ENCODE measurements around the gene TAS2R39. TPM values are rescaled to one million over a fixed set of nuclear protein-coding genes. Genes with fewer than 3 reads are reported as not detected.
A peak's percentile ranks its signal among the peaks of the same experiment; 100 is the strongest.

The TAS2R39 gene
- total and polyA plus RNA-seq, 4 experiments from 2014 or later = not detected

- Mint-ChIP-seq H3K4me3 (no peak overlapping the region), H3K4me1 (no peaks in the 10 kb centered on the region), H3K9me3 (no peaks in the 10 kb centered on the region), H3K36me3 (no peaks in the 10 kb centered on the region), H3K27me3 (peaks cover 16 to 22% of the 10 kb centered on the region in 2 donors), H3K27ac (no peak overlapping the region)
- CTCF ChIA-PET (ENCODE audit: partially characterized antibody) = no interaction called here
- no peak for DNase-seq
- POLR2A ChIA-PET (ENCODE audit: partially characterized antibody) = no interaction called here
- no peaks in the 10 kb centered on the region for H3K4me1 ChIP-seq (ENCODE audit: insufficient read depth, low read length)
- intact Hi-C loops (cut with micrococcal nuclease) = no loop called here
- no peaks in the 10 kb centered on the region for H3K27me3 ChIP-seq (ENCODE audit: insufficient read depth, low read length)
- no peaks in the 10 kb centered on the region for H3K36me3 ChIP-seq (ENCODE audit: insufficient read depth, low read length)
- H3K27ac ChIP-seq (ENCODE audit: low read depth, low read length) = no peak overlapping the region
- H3K4me3 ChIP-seq (ENCODE audit: low read length in 2 of 2) = no peak overlapping the region
- H3K9me3 ChIP-seq (ENCODE audit: control insufficient read depth in 1 of 2, low read length in 2 of 2) = no peaks in the 10 kb centered on the region
Measured at GRCh38 chr7:143225047-143225446, 41.8 kb downstream of the TAS2R39 start.

- ChIA-PET CTCF (ENCODE audit: partially characterized antibody) (interaction anchor here (0.7 to 3.0 kb wide), 2 partner anchors 12 to 13 kb away, joined by 3 to 12 read pairs; no protein-coding TSS in a partner anchor), POLR2A (ENCODE audit: partially characterized antibody) (no interaction called here)
- Mint-ChIP-seq H3K27me3 (peaks cover 5 to 8% of the 10 kb centered on the region in 2 donors), H3K4me3 (no peak overlapping the region), H3K4me1 (no peaks in the 10 kb centered on the region), H3K27ac (peak overlapping the region in 1 of 7 donors; percentile 38), H3K36me3 (no peaks in the 10 kb centered on the region), H3K9me3 (no peaks in the 10 kb centered on the region)
- no peaks in the 10 kb centered on the region for H3K9me3 ChIP-seq (ENCODE audit: control insufficient read depth in 1 of 2, low read length in 2 of 2)
- H3K36me3 ChIP-seq (ENCODE audit: insufficient read depth, low read length) = no peaks in the 10 kb centered on the region
- intact Hi-C loops (cut with micrococcal nuclease) = no loop called here
- H3K27me3 ChIP-seq (ENCODE audit: insufficient read depth, low read length) = no peaks in the 10 kb centered on the region
- no peak for DNase-seq
- H3K27ac ChIP-seq (ENCODE audit: low read depth, low read length) = no peak overlapping the region
- H3K4me1 ChIP-seq (ENCODE audit: insufficient read depth, low read length) = no peaks in the 10 kb centered on the region
- no peak overlapping the region for H3K4me3 ChIP-seq (ENCODE audit: low read length in 2 of 2)
Measured at GRCh38 chr7:143227806-143228205, 44.6 kb downstream of the TAS2R39 start.

GRCh38 chr7:143229054-143229790, 46.0 kb downstream of the TAS2R39 start:
- intact Hi-C loops (cut with micrococcal nuclease) = no loop called here
- Histone ChIP-seq H3K4me1 (ENCODE audit: insufficient read depth, low read length) (no peaks in the 10 kb centered on the region), H3K4me3 (ENCODE audit: low read length in 2 of 2) (no peak overlapping the region), H3K27ac (ENCODE audit: low read depth, low read length) (no peak overlapping the region), H3K9me3 (ENCODE audit: control insufficient read depth in 1 of 2, low read length in 2 of 2) (no peaks in the 10 kb centered on the region), H3K36me3 (ENCODE audit: insufficient read depth, low read length) (no peaks in the 10 kb centered on the region), H3K27me3 (ENCODE audit: insufficient read depth, low read length) (no peaks in the 10 kb centered on the region)
- DNase-seq = no peak
- POLR2A ChIA-PET (ENCODE audit: partially characterized antibody) = no interaction called here
- H3K27me3 Mint-ChIP-seq = no peaks in the 10 kb centered on the region
- no peak overlapping the region for H3K27ac Mint-ChIP-seq
- no peak overlapping the region for H3K4me3 Mint-ChIP-seq
- no peaks in the 10 kb centered on the region for H3K9me3 Mint-ChIP-seq
- CTCF ChIA-PET (ENCODE audit: partially characterized antibody) = interaction anchor here (1.0 to 3.0 kb wide), 4 partner anchors 11 to 188 kb away, joined by 3 to 12 read pairs (median 5); no protein-coding TSS in a partner anchor
- no peaks in the 10 kb centered on the region for H3K36me3 Mint-ChIP-seq
- H3K4me1 Mint-ChIP-seq = no peaks in the 10 kb centered on the region

GRCh38 chr7:143230602-143231457, 47.6 kb downstream of the TAS2R39 start:
- Histone ChIP-seq H3K36me3 (ENCODE audit: insufficient read depth, low read length) (no peaks in the 10 kb centered on the region), H3K4me3 (ENCODE audit: low read length in 2 of 2) (no peak overlapping the region), H3K9me3 (ENCODE audit: control insufficient read depth in 1 of 2, low read length in 2 of 2) (peaks cover 0 to 1% of the 10 kb centered on the region in 2 donors), H3K27me3 (ENCODE audit: insufficient read depth, low read length) (no peaks in the 10 kb centered on the region), H3K27ac (ENCODE audit: low read depth, low read length) (no peak overlapping the region), H3K4me1 (ENCODE audit: insufficient read depth, low read length) (no peaks in the 10 kb centered on the region)
- peaks cover 0 to 9% (median 5%) of the 10 kb centered on the region in 8 donors for H3K9me3 Mint-ChIP-seq
- peaks cover 0 to 1% of the 10 kb centered on the region in 2 donors for H3K36me3 Mint-ChIP-seq
- intact Hi-C loops (cut with micrococcal nuclease) = no loop called here
- DNase-seq = no peak
- H3K27ac Mint-ChIP-seq = no peak overlapping the region
- peaks cover 2 to 7% of the 10 kb centered on the region in 2 donors for H3K27me3 Mint-ChIP-seq
- no peak overlapping the region for H3K4me3 Mint-ChIP-seq
- POLR2A ChIA-PET (ENCODE audit: partially characterized antibody) = no interaction called here
- H3K4me1 Mint-ChIP-seq = no peaks in the 10 kb centered on the region
- CTCF ChIA-PET (ENCODE audit: partially characterized antibody) = interaction anchor here (1.2 to 3.0 kb wide), 4 partner anchors 10 to 186 kb away, joined by 4 to 12 read pairs (median 7); no protein-coding TSS in a partner anchor

Other genes with a start within 250 kb of the TAS2R39 start
- not detected for gene TRPV5, start 249.7 kb upstream of the TAS2R39 start, total RNA-seq
- gene TRPV5, start 249.7 kb upstream of the TAS2R39 start, polyA plus RNA-seq = not detected
- not detected for gene LLCFC1, start 243.9 kb upstream of the TAS2R39 start, total RNA-seq
- not detected for gene LLCFC1, start 243.9 kb upstream of the TAS2R39 start, polyA plus RNA-seq
- gene KEL, start 221.1 kb upstream of the TAS2R39 start, total RNA-seq = under 1 TPM; 0.20 to 0.61 TPM
- not detected for gene KEL, start 221.1 kb upstream of the TAS2R39 start, polyA plus RNA-seq
- not detected for gene OR9A2, start 156.3 kb upstream of the TAS2R39 start, total RNA-seq
- not detected for gene OR9A2, start 156.3 kb upstream of the TAS2R39 start, polyA plus RNA-seq
- gene OR6V1, start 131.1 kb upstream of the TAS2R39 start, total RNA-seq = not detected
- gene OR6V1, start 131.1 kb upstream of the TAS2R39 start, polyA plus RNA-seq = not detected
- gene PIP, start 51.3 kb upstream of the TAS2R39 start, total RNA-seq = not detected
- not detected for gene PIP, start 51.3 kb upstream of the TAS2R39 start, polyA plus RNA-seq
- gene TAS2R40, start 38.6 kb downstream of the TAS2R39 start, total RNA-seq = not detected
- not detected for gene TAS2R40, start 38.6 kb downstream of the TAS2R39 start, polyA plus RNA-seq
- 100 to 1,000 TPM; 469 to 482 TPM for gene GSTK1, start 80.0 kb downstream of the TAS2R39 start, total RNA-seq
- 100 to 1,000 TPM; 692 to 748 TPM for gene GSTK1, start 80.0 kb downstream of the TAS2R39 start, polyA plus RNA-seq
- 1 to 10 TPM in 1 of 2 experiments, under 1 TPM in 1; 0.61 to 1.8 TPM for gene TMEM139, start 101.5 kb downstream of the TAS2R39 start, total RNA-seq
- gene TMEM139, start 101.5 kb downstream of the TAS2R39 start, polyA plus RNA-seq = 1 to 10 TPM; 1.0 to 2.1 TPM
- gene CASP2, start 104.9 kb downstream of the TAS2R39 start, total RNA-seq = 10 to 100 TPM; 94.3 to 96.1 TPM
- gene CASP2, start 104.9 kb downstream of the TAS2R39 start, polyA plus RNA-seq = 10 to 100 TPM in 1 of 2 donors, 1 to 10 TPM in 1; 5.3 to 29.2 TPM
- gene CLCN1, start 132.7 kb downstream of the TAS2R39 start, total RNA-seq = not detected
- under 1 TPM in 1 of 2 donors, not detected in 1; 0.06 TPM for gene CLCN1, start 132.7 kb downstream of the TAS2R39 start, polyA plus RNA-seq
- gene FAM131B, start 179.3 kb downstream of the TAS2R39 start, total RNA-seq = under 1 TPM; 0.61 to 0.97 TPM
- not detected for gene FAM131B, start 179.3 kb downstream of the TAS2R39 start, polyA plus RNA-seq
- 100 to 1,000 TPM; 145 to 148 TPM for gene ZYX, start 197.9 kb downstream of the TAS2R39 start, total RNA-seq
- gene ZYX, start 197.9 kb downstream of the TAS2R39 start, polyA plus RNA-seq = 100 to 1,000 TPM in 1 of 2 donors, 10 to 100 TPM in 1; 55.7 to 145 TPM
- gene EPHA1, start 225.4 kb downstream of the TAS2R39 start, total RNA-seq = 10 to 100 TPM; 30.7 to 34.4 TPM
- 10 to 100 TPM in 1 of 2 donors, 1 to 10 TPM in 1; 4.2 to 14.4 TPM for gene EPHA1, start 225.4 kb downstream of the TAS2R39 start, polyA plus RNA-seq

Data from CD4-positive, alpha-beta memory T cell (primary cell).